ENCODE data around the gene MTFMT. TPM values are rescaled to one million over a fixed set of nuclear protein-coding genes. Genes with fewer than 3 reads are reported as not detected.
A peak's percentile ranks its signal among the peaks of the same experiment; 100 is the strongest.

The MTFMT gene
- total RNA-seq, 1 experiment from 2014 or later = 30.4 TPM

DNA sequence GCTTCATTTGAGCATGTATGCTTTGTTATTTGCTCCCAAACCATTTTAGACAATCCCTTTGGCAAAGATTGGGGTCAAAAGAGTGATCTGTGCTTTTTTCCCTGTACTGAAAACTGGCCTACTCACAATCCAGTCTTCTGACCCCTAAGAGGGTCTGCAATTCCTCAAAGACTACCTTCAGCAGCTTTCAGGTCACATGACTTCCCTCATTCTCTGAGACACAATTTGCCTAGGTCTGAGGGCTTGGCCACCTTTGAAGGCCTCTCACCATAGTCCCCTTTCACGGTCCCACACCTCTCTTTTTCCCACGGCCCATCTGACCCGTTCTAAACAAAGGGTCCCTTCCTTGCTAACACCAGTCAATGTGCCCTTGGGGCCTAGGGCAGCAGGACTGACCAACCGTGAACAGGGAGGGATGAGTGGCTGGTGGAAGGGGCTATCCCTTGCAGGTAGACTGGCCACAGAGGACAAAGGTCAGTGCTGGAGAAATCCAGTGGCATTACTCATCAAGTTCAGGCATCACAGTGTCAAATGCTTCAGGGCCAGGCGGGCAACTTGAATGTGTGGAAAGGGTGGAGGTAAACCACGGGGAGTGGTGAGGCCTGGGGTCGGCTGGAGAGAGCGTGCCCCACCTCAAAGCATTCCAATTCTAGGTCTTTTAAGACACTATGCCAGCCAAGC lies 27.6 kb upstream of the MTFMT start:
- Histone ChIP-seq H3K9me2 (ENCODE audit: insufficient read depth) (no peaks in the 10 kb centered on the region), H3K9ac (ENCODE audit: low read length) (peak overlapping the region; percentile 18; the same call in 1 of the 2 replicates), H3K4me1 (ENCODE audit: control insufficient read depth in 1 of 2, insufficient read depth in 2 of 2, low read length in 2 of 2) (peaks cover 23 to 39% of the 10 kb centered on the region in 2 experiments), H4K20me1 (ENCODE audit: insufficient read depth) (no peaks in the 10 kb centered on the region), H3K27ac (ENCODE audit: low read depth, low read length) (0 out of 2 replicates have a peak overlapping the region, but pooled peaks have one; percentile 8), H3K4me2 (ENCODE audit: low read length) (peak overlapping the region; percentile 74), H3K9me3 (ENCODE audit: control insufficient read depth in 1 of 2, insufficient read depth in 1 of 2, low read depth in 1 of 2, low read length in 2 of 2) (no peaks in the 10 kb centered on the region), H3K4me3 (replicated peaks in 1 of 2; ENCODE audit: low read depth in 1 of 2, low read length in 2 of 2) (peak overlapping the region in 1 of 2 experiments; percentile 35; a peak in 2 of 4 replicates), H2AFZ (ENCODE audit: low read depth, low read length, poor library complexity, severe bottlenecking) (peak overlapping the region; percentile 66), H3K36me3 (ENCODE audit: control insufficient read depth in 1 of 2, insufficient read depth in 2 of 2, low read length in 2 of 2) (no peaks in the 10 kb centered on the region), H3K27me3 (ENCODE audit: insufficient read depth, low read length) (no peaks in the 10 kb centered on the region), H3K79me2 (ENCODE audit: insufficient read depth, low read length) (no peaks in the 10 kb centered on the region)
- ChIA-PET RAD21 (ENCODE audit: low non-redundant PET in 1 of 2, low total read pairs in 2 of 2, uncharacterized antibody in 2 of 2, unreplicated experiment in 2 of 2) (no interaction called here), POLR2A (no interaction called here), CTCF (interaction anchor here (1.6 to 6.5 kb wide), 2 partner anchors 13 to 45 kb away, joined by 3 to 52 read pairs; no protein-coding TSS in a partner anchor)
- intact Hi-C loops (cut with micrococcal nuclease) = no loop called here
- TF ChIP-seq ZNF274 (IDR thresholded peaks at IDR 0.05; ENCODE audit: low read depth, low read length) (no peak), JUND (IDR thresholded peaks at IDR 0.05) (no peak), ZFX (IDR thresholded peaks at IDR 0.05) (peak; percentile 26; the same call in 1 of the 2 replicates)
- ATAC-seq = peak; percentile 79
- BruUV-seq (replicated peaks) = no TSS peak
- DNase-seq (ENCODE audit: low read depth, low spot score) = peak; percentile 51

DNA sequence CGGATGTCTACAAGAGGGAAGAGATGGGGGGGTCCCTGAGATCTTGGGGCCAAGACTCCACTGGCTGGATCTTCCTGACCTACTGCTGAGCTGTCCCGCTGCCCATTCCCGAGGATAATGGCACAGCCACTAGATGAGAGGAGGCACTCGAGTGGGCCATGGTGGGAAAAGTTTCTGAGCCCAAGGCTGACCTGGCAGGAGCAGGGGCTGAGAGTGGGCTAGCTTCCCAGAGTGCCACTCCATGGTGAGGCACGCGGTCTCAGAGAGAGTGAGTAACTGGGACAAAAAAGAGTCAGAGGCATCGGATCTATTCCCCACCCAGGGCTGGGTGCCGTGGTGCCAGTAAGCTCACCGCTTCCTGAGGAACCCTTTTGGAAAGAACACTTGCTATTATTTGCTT lies 26.7 kb upstream of the MTFMT start:
- no peak overlapping the region for H3K27ac ChIP-seq (ENCODE audit: low read depth, low read length)
- intact Hi-C loops (cut with micrococcal nuclease) = no loop called here
- H3K9ac ChIP-seq (ENCODE audit: low read length) = no peak overlapping the region
- ChIA-PET RAD21 (ENCODE audit: low non-redundant PET in 1 of 2, low total read pairs in 2 of 2, uncharacterized antibody in 2 of 2, unreplicated experiment in 2 of 2) (no interaction called here), POLR2A (interaction anchor here (1.2 kb wide), 1 partner anchor 249 kb away, joined by 5 read pairs; the partner anchor contains the start of gene RNU5B-1), CTCF (interaction anchor here (1.2 to 6.5 kb wide), 5 partner anchors 12 to 241 kb away, joined by 3 to 52 read pairs (median 4); no protein-coding TSS in a partner anchor)
- ATAC-seq (no peak), DNase-seq (ENCODE audit: low read depth, low spot score) (no peak)
- H3K4me2 ChIP-seq (ENCODE audit: low read length) = no peak overlapping the region
- no peaks in the 10 kb centered on the region for H3K9me2 ChIP-seq (ENCODE audit: insufficient read depth)
- peaks cover 23 to 39% of the 10 kb centered on the region in 2 experiments for H3K4me1 ChIP-seq (ENCODE audit: control insufficient read depth in 1 of 2, insufficient read depth in 2 of 2, low read length in 2 of 2)
- H2AFZ ChIP-seq (ENCODE audit: low read depth, low read length, poor library complexity, severe bottlenecking) = no peak overlapping the region
- no peaks in the 10 kb centered on the region for H3K9me3 ChIP-seq (ENCODE audit: control insufficient read depth in 1 of 2, insufficient read depth in 1 of 2, low read depth in 1 of 2, low read length in 2 of 2)
- H3K36me3 ChIP-seq (ENCODE audit: control insufficient read depth in 1 of 2, insufficient read depth in 2 of 2, low read length in 2 of 2) = no peaks in the 10 kb centered on the region
- no peaks in the 10 kb centered on the region for H4K20me1 ChIP-seq (ENCODE audit: insufficient read depth)
- H3K27me3 ChIP-seq (ENCODE audit: insufficient read depth, low read length) = no peaks in the 10 kb centered on the region
- no peaks in the 10 kb centered on the region for H3K79me2 ChIP-seq (ENCODE audit: insufficient read depth, low read length)
- no TSS peak for BruUV-seq (replicated peaks)
- H3K4me3 ChIP-seq (replicated peaks in 1 of 2; ENCODE audit: low read depth in 1 of 2, low read length in 2 of 2) = no peak overlapping the region
- TF ChIP-seq, protein P1, sequence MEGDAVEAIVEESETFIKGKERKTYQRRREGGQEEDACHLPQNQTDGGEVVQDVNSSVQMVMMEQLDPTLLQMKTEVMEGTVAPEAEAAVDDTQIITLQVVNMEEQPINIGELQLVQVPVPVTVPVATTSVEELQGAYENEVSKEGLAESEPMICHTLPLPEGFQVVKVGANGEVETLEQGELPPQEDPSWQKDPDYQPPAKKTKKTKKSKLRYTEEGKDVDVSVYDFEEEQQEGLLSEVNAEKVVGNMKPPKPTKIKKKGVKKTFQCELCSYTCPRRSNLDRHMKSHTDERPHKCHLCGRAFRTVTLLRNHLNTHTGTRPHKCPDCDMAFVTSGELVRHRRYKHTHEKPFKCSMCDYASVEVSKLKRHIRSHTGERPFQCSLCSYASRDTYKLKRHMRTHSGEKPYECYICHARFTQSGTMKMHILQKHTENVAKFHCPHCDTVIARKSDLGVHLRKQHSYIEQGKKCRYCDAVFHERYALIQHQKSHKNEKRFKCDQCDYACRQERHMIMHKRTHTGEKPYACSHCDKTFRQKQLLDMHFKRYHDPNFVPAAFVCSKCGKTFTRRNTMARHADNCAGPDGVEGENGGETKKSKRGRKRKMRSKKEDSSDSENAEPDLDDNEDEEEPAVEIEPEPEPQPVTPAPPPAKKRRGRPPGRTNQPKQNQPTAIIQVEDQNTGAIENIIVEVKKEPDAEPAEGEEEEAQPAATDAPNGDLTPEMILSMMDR (IDR thresholded peaks at IDR 0.05 in 2 of 3, conservative IDR thresholded peaks at IDR 0.05 in 1 of 3; ENCODE audit: borderline replicate concordance in 1 of 3, insufficient read depth in 1 of 3, low read depth in 2 of 3, low read length in 2 of 3) = no peak
- TF ChIP-seq JUND (IDR thresholded peaks at IDR 0.05) (no peak), ELF1 (IDR thresholded peaks at IDR 0.05; ENCODE audit: borderline replicate concordance, low read depth) (no peak), EZH2phosphoT487 (IDR thresholded peaks at IDR 0.05; ENCODE audit: borderline replicate concordance) (no peak), POLR2AphosphoS5 (IDR thresholded peaks at IDR 0.05; ENCODE audit: low read depth, low read length) (no peak), CBX3 (IDR thresholded peaks at IDR 0.05; ENCODE audit: low read depth) (no peak), TCF7L2 (IDR thresholded peaks at IDR 0.05; ENCODE audit: borderline replicate concordance, extremely low read depth, insufficient read depth, insufficient read length) (no peak), EZH2 (IDR thresholded peaks at IDR 0.05) (no peak), FOSL1 (IDR thresholded peaks at IDR 0.05; ENCODE audit: low read depth) (no peak), SRF (IDR thresholded peaks at IDR 0.05; ENCODE audit: low read depth) (no peak), SIN3A (IDR thresholded peaks at IDR 0.05; ENCODE audit: low read depth) (no peak), RAD21 (IDR thresholded peaks at IDR 0.05; ENCODE audit: low read depth) (no peak)
- TF ChIP-seq, protein P2, sequence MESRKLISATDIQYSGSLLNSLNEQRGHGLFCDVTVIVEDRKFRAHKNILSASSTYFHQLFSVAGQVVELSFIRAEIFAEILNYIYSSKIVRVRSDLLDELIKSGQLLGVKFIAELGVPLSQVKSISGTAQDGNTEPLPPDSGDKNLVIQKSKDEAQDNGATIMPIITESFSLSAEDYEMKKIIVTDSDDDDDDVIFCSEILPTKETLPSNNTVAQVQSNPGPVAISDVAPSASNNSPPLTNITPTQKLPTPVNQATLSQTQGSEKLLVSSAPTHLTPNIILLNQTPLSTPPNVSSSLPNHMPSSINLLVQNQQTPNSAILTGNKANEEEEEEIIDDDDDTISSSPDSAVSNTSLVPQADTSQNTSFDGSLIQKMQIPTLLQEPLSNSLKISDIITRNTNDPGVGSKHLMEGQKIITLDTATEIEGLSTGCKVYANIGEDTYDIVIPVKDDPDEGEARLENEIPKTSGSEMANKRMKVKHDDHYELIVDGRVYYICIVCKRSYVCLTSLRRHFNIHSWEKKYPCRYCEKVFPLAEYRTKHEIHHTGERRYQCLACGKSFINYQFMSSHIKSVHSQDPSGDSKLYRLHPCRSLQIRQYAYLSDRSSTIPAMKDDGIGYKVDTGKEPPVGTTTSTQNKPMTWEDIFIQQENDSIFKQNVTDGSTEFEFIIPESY (IDR thresholded peaks at IDR 0.05; ENCODE audit: extremely low read depth, insufficient replicate concordance, low read length) = no peak
- TF ChIP-seq, protein P3, sequence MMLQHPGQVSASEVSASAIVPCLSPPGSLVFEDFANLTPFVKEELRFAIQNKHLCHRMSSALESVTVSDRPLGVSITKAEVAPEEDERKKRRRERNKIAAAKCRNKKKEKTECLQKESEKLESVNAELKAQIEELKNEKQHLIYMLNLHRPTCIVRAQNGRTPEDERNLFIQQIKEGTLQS (IDR thresholded peaks at IDR 0.05) = no peak

Data from HCT116 (cell line).